Measurements from ENCODE around the gene RAB3IL1.

The RAB3IL1 gene

GRCh38 chr11:61905067-61905696 is 12.2 kb downstream of the RAB3IL1 start:
- Histone ChIP-seq H3K9ac (ENCODE audit: low read length) (no peak overlapping the region), H3K4me3 (ENCODE audit: low read length) (no peak overlapping the region), H3K36me3 (replicated peaks; ENCODE audit: low read depth, low read length) (no peaks in the 10 kb centered on the region), H3K4me2 (ENCODE audit: low read length) (no peak overlapping the region), H2AFZ (ENCODE audit: low read depth, low read length) (no peak overlapping the region), H4K20me1 (ENCODE audit: insufficient read depth, low read length) (no peaks in the 10 kb centered on the region), H3K79me2 (ENCODE audit: low read length) (no peaks in the 10 kb centered on the region), H3K27me3 (ENCODE audit: low read depth, low read length) (no peaks in the 10 kb centered on the region), H3K9me3 (ENCODE audit: insufficient read depth, low read length) (no peaks in the 10 kb centered on the region), H3K4me1 (ENCODE audit: low read length) (no peaks in the 10 kb centered on the region), H3K27ac (ENCODE audit: low read length) (no peak overlapping the region)
- TF ChIP-seq CTCF (IDR thresholded peaks at IDR 0.05; ENCODE audit: low read depth, low read length) = no peak
- TF ChIP-seq EZH2phosphoT487 (IDR thresholded peaks at IDR 0.05; ENCODE audit: low read depth) = no peak

- H3K4me2 ChIP-seq (ENCODE audit: low read length) = no peak overlapping the region
- H2AFZ ChIP-seq (ENCODE audit: low read depth, low read length) = no peak overlapping the region
- H4K20me1 ChIP-seq (ENCODE audit: insufficient read depth, low read length) = no peaks in the 10 kb centered on the region
- H3K9ac ChIP-seq (ENCODE audit: low read length) = no peak overlapping the region
- H3K27me3 ChIP-seq (ENCODE audit: low read depth, low read length) = no peaks in the 10 kb centered on the region
- H3K27ac ChIP-seq (ENCODE audit: low read length) = no peak overlapping the region
- no peaks in the 10 kb centered on the region for H3K9me3 ChIP-seq (ENCODE audit: insufficient read depth, low read length)
- H3K36me3 ChIP-seq (replicated peaks; ENCODE audit: low read depth, low read length) = no peaks in the 10 kb centered on the region
- H3K4me1 ChIP-seq (ENCODE audit: low read length) = no peaks in the 10 kb centered on the region
- TF ChIP-seq CTCF (IDR thresholded peaks at IDR 0.05; ENCODE audit: low read depth, low read length) (no peak), EZH2phosphoT487 (IDR thresholded peaks at IDR 0.05; ENCODE audit: low read depth) (no peak)
- H3K79me2 ChIP-seq (ENCODE audit: low read length) = no peaks in the 10 kb centered on the region
- H3K4me3 ChIP-seq (ENCODE audit: low read length) = no peak overlapping the region
These were observed 12.8 kb downstream of the RAB3IL1 start for GRCh38 chr11:61904539-61905048.

GRCh38 chr11:61903845-61904244 is 13.5 kb downstream of the RAB3IL1 start:
- TF ChIP-seq EZH2phosphoT487 (IDR thresholded peaks at IDR 0.05; ENCODE audit: low read depth) (no peak), CTCF (IDR thresholded peaks at IDR 0.05; ENCODE audit: low read depth, low read length) (no peak)
- Histone ChIP-seq H3K4me2 (ENCODE audit: low read length) (no peak overlapping the region), H3K4me3 (ENCODE audit: low read length) (no peak overlapping the region), H3K9ac (ENCODE audit: low read length) (no peak overlapping the region), H3K36me3 (replicated peaks; ENCODE audit: low read depth, low read length) (no peaks in the 10 kb centered on the region), H3K27me3 (ENCODE audit: low read depth, low read length) (no peaks in the 10 kb centered on the region), H3K9me3 (ENCODE audit: insufficient read depth, low read length) (no peaks in the 10 kb centered on the region), H4K20me1 (ENCODE audit: insufficient read depth, low read length) (no peaks in the 10 kb centered on the region), H3K4me1 (ENCODE audit: low read length) (peaks cover 2% of the 10 kb centered on the region; the same call in 1 of the 2 replicates), H3K27ac (ENCODE audit: low read length) (no peak overlapping the region), H3K79me2 (ENCODE audit: low read length) (no peaks in the 10 kb centered on the region), H2AFZ (ENCODE audit: low read depth, low read length) (no peak overlapping the region)

GRCh38 chr11:61902313-61902712 is 15.1 kb downstream of the RAB3IL1 start:
- no peak overlapping the region for H3K4me3 ChIP-seq (ENCODE audit: low read length)
- H3K79me2 ChIP-seq (ENCODE audit: low read length) = no peaks in the 10 kb centered on the region
- no peaks in the 10 kb centered on the region for H3K9me3 ChIP-seq (ENCODE audit: insufficient read depth, low read length)
- no peaks in the 10 kb centered on the region for H4K20me1 ChIP-seq (ENCODE audit: insufficient read depth, low read length)
- no peak overlapping the region for H3K27ac ChIP-seq (ENCODE audit: low read length)
- no peak overlapping the region for H2AFZ ChIP-seq (ENCODE audit: low read depth, low read length)
- peaks cover 6% of the 10 kb centered on the region; the same call in 1 of the 2 replicates for H3K4me1 ChIP-seq (ENCODE audit: low read length)
- no peaks in the 10 kb centered on the region for H3K36me3 ChIP-seq (replicated peaks; ENCODE audit: low read depth, low read length)
- no peak overlapping the region for H3K4me2 ChIP-seq (ENCODE audit: low read length)
- TF ChIP-seq CTCF (IDR thresholded peaks at IDR 0.05; ENCODE audit: low read depth, low read length) (no peak), EZH2phosphoT487 (IDR thresholded peaks at IDR 0.05; ENCODE audit: low read depth) (no peak)
- H3K27me3 ChIP-seq (ENCODE audit: low read depth, low read length) = no peaks in the 10 kb centered on the region
- H3K9ac ChIP-seq (ENCODE audit: low read length) = no peak overlapping the region

All from OCI-LY3 (cell line).